ENCODE measurements around the gene IL34.
A peak's percentile ranks its signal among the peaks of the same experiment; 100 is the strongest.
"Not testable (repeated sequence)": the region's sequence is repeated elsewhere in the genome, so short reads cannot be mapped to it uniquely, and the experiment has no call there.

The IL34 gene

GRCh38 chr16:70638814-70639792 lies 7.3 kb upstream of the IL34 start:
- Histone ChIP-seq H3K4me3 (ENCODE audit: low read depth, low read length) (peak overlapping the region; percentile 40), H3K9me3 (no peaks in the 10 kb centered on the region), H3K27me3 (no peaks in the 10 kb centered on the region), H3K4me1 (peaks cover 5% of the 10 kb centered on the region; the same call in 1 of the 2 replicates), H3K36me3 (no peaks in the 10 kb centered on the region)
- no peak; the same call in 1 of the 2 replicates for TF ChIP-seq CTCF (IDR thresholded peaks at IDR 0.05; ENCODE audit: low read depth, low read length)
- DNase-seq: peak; percentile 58

GRCh38 chr16:70642633-70643032 lies 3.7 kb upstream of the IL34 start:
- DNase-seq: no peak
- H3K4me3 ChIP-seq (ENCODE audit: low read depth, low read length): no peak overlapping the region
- no peak for TF ChIP-seq CTCF (IDR thresholded peaks at IDR 0.05; ENCODE audit: low read depth, low read length)
- H3K9me3 ChIP-seq: no peaks in the 10 kb centered on the region
- H3K27me3 ChIP-seq: no peaks in the 10 kb centered on the region
- peaks cover 14% of the 10 kb centered on the region for H3K4me1 ChIP-seq
- H3K36me3 ChIP-seq: no peaks in the 10 kb centered on the region

- H3K36me3 ChIP-seq; H3K4me3 ChIP-seq (ENCODE audit: low read depth, low read length); DNase-seq; H3K9me3 ChIP-seq; H3K27me3 ChIP-seq: not testable (repeated sequence)
- H3K4me1 ChIP-seq: peaks cover 14% of the 10 kb centered on the region
These were observed 3.1 kb upstream of the IL34 start for GRCh38 chr16:70643264-70643663.

- 0 out of 2 replicates have a peak, but pooled peaks have one; percentile 4 for TF ChIP-seq CTCF (IDR thresholded peaks at IDR 0.05; ENCODE audit: low read depth, low read length)
- Histone ChIP-seq H3K27me3 (no peaks in the 10 kb centered on the region), H3K36me3 (no peaks in the 10 kb centered on the region), H3K4me3 (ENCODE audit: low read depth, low read length) (no peak overlapping the region), H3K9me3 (no peaks in the 10 kb centered on the region), H3K4me1 (peaks cover 9% of the 10 kb centered on the region)
- DNase-seq: no peak
These were observed 1.4 kb upstream of the IL34 start for GRCh38 chr16:70644763-70645597.

- Histone ChIP-seq H3K27me3 (no peaks in the 10 kb centered on the region), H3K9me3 (no peaks in the 10 kb centered on the region), H3K4me3 (ENCODE audit: low read depth, low read length) (no peak overlapping the region; the same call in 1 of the 2 replicates), H3K36me3 (no peaks in the 10 kb centered on the region), H3K4me1 (peaks cover 9% of the 10 kb centered on the region)
- no peak for DNase-seq
- no peak for TF ChIP-seq CTCF (IDR thresholded peaks at IDR 0.05; ENCODE audit: low read depth, low read length)
These were observed 1.3 kb downstream of the IL34 start for GRCh38 chr16:70647441-70648359.

GRCh38 chr16:70648606-70649005 lies 2.2 kb downstream of the IL34 start:
- H3K27me3 ChIP-seq: no peaks in the 10 kb centered on the region
- H3K4me1 ChIP-seq: peaks cover 9% of the 10 kb centered on the region
- no peak for DNase-seq
- H3K36me3 ChIP-seq: no peaks in the 10 kb centered on the region
- TF ChIP-seq CTCF (IDR thresholded peaks at IDR 0.05; ENCODE audit: low read depth, low read length): no peak
- no peaks in the 10 kb centered on the region for H3K9me3 ChIP-seq
- no peak overlapping the region for H3K4me3 ChIP-seq (ENCODE audit: low read depth, low read length)

All from BE2C (cell line).